Immature natural killer cell (primary cell): ENCODE data around the gene FBXW12. TPM values are rescaled to one million over a fixed set of nuclear protein-coding genes. Genes with fewer than 3 reads are reported as not detected.

Source experiments
- DNase-seq, 3 donors: peaks; one replicate each; pipeline ENCODE4 v3.0.0; 2022; ENCODE audit warnings: mixed read lengths in 1 of 3
- H3K27ac Mint-ChIP-seq, 6 donors: one replicate each; pipeline ENCODE4 v1.8.0; 2020; ENCODE audit warnings: mixed read lengths in 6 of 6, mild to moderate bottlenecking in 5 of 6, inconsistent platforms in 4 of 6, moderate library complexity in 3 of 6
- H3K27me3 Mint-ChIP-seq, 3 donors: one replicate each; pipeline ENCODE4 v1.8.0; 2020 to 2021; ENCODE audit warnings: low read depth in 3 of 3, mild to moderate bottlenecking in 3 of 3, mixed read lengths in 3 of 3, moderate library complexity in 3 of 3, inconsistent platforms in 1 of 3
- H3K36me3 Mint-ChIP-seq, 3 donors: one replicate each; pipeline ENCODE4 v1.8.0; 2020; ENCODE audit warnings: mixed read lengths in 3 of 3, inconsistent platforms in 2 of 3, mild to moderate bottlenecking in 2 of 3
- H3K4me1 Mint-ChIP-seq, 2 donors: one replicate each; pipeline ENCODE4 v1.8.0; 2020; ENCODE audit warnings: inconsistent platforms in 2 of 2, mild to moderate bottlenecking in 2 of 2, mixed read lengths in 2 of 2, moderate library complexity in 1 of 2
- H3K4me3 Mint-ChIP-seq, 5 donors: one replicate each; pipeline ENCODE4 v1.8.0; 2020; ENCODE audit warnings: mild to moderate bottlenecking in 5 of 5, mixed read lengths in 5 of 5, inconsistent platforms in 3 of 5, moderate library complexity in 3 of 5
- H3K9me3 Mint-ChIP-seq, 6 donors: one replicate each; pipeline ENCODE4 v1.8.0; 2020; ENCODE audit warnings: mild to moderate bottlenecking in 6 of 6, mixed read lengths in 6 of 6, inconsistent platforms in 4 of 6, moderate library complexity in 3 of 6
- polyA plus RNA-seq, 3 donors: library from polyadenylated mRNA; unstranded; fragments of 300-500 nt; fragmentation: Illumina TruSeq; gene quantifications; one replicate each; pipeline ENCODE4 v1.2.3, GENCODE V29; 2021

Gene FBXW12
- polyA plus RNA-seq, 3 donors from 2014 or later, result not detected

DNA sequence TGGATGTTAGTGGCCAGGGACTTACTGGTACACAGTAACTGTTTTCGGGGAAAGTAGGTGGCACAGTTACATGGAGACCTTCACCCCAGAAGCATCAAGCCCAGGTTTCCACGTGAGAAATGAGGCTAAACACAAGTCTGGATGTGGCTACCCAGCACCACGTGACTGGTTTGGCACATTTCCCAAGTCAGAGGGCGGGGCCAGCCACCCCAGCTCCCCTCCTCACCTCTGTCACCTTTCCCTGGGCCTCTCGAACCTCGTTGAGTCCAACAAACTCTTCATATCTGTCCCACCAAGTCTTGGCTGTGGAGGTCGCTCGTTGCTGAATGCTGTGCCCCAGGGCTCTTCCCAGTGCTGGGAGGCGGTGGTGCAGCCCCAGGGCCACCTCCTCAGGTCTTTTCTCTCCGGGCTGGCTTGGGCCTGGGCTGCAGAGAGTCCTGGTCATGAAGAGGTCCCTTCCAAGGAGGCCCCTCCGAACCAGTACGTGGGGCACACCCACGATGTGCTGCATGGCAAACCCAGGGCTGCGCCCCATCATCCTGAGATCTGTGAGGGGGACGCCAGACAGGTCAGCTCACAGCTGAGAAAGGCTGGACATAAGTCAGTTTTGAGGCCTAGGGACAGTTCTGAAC lies 62.7 kb downstream of the FBXW12 start:
- H3K36me3 Mint-ChIP-seq, result peaks cover 0 to 7% (median 0%) of the 10 kb centered on the region in 3 donors
- H3K4me3 Mint-ChIP-seq, result no peak overlapping the region
- peak overlapping the region in 2 of 6 donors; percentile 18 to 58 for H3K27ac Mint-ChIP-seq
- no peak for DNase-seq
- peaks cover 26 to 38% of the 10 kb centered on the region in 2 donors for H3K4me1 Mint-ChIP-seq
- peaks cover 0 to 1% (median under 1%) of the 10 kb centered on the region in 3 donors for H3K27me3 Mint-ChIP-seq
- no peaks in the 10 kb centered on the region for H3K9me3 Mint-ChIP-seq

DNA sequence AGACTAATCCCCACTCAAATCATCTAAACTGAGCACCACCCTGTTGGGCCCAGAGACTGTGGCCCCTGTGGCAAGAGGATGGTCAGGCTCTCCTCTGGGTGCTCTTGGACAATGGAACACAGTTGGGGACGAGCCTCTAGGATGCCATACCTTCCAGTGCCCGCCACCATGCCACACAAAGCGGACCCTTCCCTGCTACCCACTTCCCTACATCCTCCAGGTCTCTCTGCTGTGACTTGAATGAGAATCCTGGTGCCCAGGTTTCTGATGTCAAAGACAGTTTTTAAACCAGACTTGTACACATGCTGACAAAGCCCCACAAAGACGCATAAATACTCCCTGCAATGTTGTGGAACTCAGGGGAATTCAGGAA lies 63.2 kb downstream of the FBXW12 start:
- peak overlapping the region in 2 of 6 donors; percentile 42 to 60 for H3K27ac Mint-ChIP-seq
- no peak for DNase-seq
- H3K9me3 Mint-ChIP-seq, result no peaks in the 10 kb centered on the region
- H3K4me3 Mint-ChIP-seq, result no peak overlapping the region
- H3K36me3 Mint-ChIP-seq, result peaks cover 0 to 7% (median 0%) of the 10 kb centered on the region in 3 donors
- peaks cover 0 to 6% (median 5%) of the 10 kb centered on the region in 3 donors for H3K27me3 Mint-ChIP-seq
- peaks cover 31 to 38% of the 10 kb centered on the region in 2 donors for H3K4me1 Mint-ChIP-seq

DNA sequence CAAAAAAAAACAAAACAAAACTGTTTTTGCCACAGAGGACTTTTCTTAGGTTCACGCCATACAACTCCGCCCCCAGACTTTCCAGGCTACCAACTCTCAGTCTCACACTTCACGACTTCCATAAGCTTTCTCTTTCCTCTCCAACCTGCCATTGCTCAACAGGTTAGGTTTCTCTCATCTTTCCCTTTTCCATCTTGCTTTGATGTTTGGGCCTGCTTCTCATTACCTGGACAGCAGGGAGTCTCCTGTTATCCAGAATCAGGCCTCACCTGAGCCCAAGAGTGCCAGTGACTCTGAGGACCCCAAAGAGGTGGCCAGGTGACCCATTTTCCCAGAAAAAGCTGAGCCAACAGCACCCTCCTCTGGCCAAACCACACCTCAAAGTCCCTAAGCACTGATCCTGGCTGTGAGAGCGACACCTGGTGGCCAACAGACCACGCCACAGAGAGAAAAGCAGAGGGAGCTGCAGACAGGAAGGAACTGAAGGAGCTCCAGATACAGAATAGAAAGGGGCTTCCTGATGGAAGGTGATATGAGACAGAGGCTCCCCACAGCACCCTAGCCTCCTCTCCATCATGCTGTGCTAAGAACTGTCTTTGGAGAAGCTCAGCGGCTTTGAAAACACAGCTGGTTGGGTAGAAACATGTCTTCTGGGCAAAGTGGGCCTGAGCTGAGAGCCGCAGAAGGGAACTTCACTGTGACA lies 63.9 kb downstream of the FBXW12 start:
- Mint-ChIP-seq H3K4me3 (no peak overlapping the region), H3K36me3 (peaks cover 0 to 7% (median 0%) of the 10 kb centered on the region in 3 donors), H3K4me1 (peaks cover 38 to 40% of the 10 kb centered on the region in 2 donors), H3K9me3 (no peaks in the 10 kb centered on the region), H3K27me3 (peaks cover 4 to 7% (median 6%) of the 10 kb centered on the region in 3 donors), H3K27ac (no peak overlapping the region)
- peak; percentile 79 to 81 (median 79) for DNase-seq

DNA sequence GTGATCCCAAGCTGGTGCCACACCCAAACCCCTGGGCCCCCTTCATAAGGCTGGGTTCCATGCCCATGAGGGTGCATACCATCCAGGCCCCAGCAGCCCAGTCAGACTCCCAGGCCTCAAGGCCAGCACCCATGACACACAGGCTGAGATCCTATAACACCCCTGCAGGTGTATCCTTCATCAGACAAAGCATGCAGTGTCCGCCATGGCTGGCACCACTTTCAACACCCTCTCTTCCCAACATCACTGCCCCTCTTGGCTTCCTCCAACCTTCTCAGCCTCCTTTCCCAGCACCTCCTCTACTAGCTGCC lies 64.4 kb downstream of the FBXW12 start:
- Mint-ChIP-seq H3K36me3 (peaks cover 0 to 8% (median 0%) of the 10 kb centered on the region in 3 donors), H3K4me3 (no peak overlapping the region), H3K27me3 (peaks cover 5 to 7% (median 6%) of the 10 kb centered on the region in 3 donors), H3K27ac (no peak overlapping the region), H3K9me3 (no peaks in the 10 kb centered on the region), H3K4me1 (peaks cover 43% of the 10 kb centered on the region in 2 donors)
- DNase-seq, result no peak

DNA sequence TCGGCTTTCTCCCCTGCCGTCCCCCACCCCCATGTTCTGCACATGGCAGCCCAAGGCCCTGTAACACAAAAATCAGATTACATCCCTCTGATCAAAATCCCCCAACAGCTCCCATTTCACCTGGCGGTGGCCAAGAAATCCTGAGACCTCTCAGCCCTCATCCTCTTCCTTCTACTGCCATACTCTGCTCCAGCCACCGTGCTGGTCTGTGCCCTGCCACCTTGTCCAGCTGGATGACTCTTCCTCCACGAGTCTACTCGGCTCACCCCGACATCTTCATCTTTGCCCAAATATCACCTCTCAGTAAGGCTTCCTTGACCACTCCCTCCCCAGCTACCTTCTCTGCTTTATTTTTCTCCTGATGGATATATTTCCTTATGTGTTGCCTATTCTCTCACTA lies 64.8 kb downstream of the FBXW12 start:
- Mint-ChIP-seq H3K27ac (no peak overlapping the region), H3K4me1 (peaks cover 47 to 48% of the 10 kb centered on the region in 2 donors), H3K9me3 (no peaks in the 10 kb centered on the region), H3K36me3 (peaks cover 0 to 9% (median 0%) of the 10 kb centered on the region in 3 donors), H3K27me3 (peaks cover 5 to 10% (median 6%) of the 10 kb centered on the region in 3 donors), H3K4me3 (no peak overlapping the region)
- DNase-seq, result no peak

DNA sequence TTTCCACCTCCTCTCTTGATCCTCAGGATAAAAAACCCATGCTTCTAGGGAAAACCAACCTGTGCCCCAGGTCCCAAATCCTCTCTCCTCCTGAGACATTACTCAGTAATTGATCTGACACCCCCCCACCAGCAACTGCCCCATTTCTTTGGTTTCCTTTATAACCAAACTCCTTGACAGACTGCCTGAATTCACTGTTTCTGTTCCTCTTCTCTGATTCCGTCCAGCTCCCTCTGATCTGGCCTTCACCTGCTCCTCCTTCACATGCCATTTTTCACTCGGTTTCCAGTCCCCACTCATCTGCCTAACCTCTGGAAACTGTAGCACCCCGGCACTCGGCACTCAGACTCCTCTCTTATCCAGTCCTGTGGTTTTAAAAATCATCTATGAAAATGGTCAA lies 65.8 kb downstream of the FBXW12 start:
- Mint-ChIP-seq H3K9me3 (no peaks in the 10 kb centered on the region), H3K27me3 (peaks cover 5 to 10% (median 6%) of the 10 kb centered on the region in 3 donors), H3K4me3 (no peak overlapping the region), H3K4me1 (peaks cover 49 to 51% of the 10 kb centered on the region in 2 donors), H3K27ac (peak overlapping the region in 4 of 6 donors; percentile 3 to 100 (median 100)), H3K36me3 (peaks cover 0 to 8% (median 4%) of the 10 kb centered on the region in 3 donors)
- DNase-seq, result no peak

DNA sequence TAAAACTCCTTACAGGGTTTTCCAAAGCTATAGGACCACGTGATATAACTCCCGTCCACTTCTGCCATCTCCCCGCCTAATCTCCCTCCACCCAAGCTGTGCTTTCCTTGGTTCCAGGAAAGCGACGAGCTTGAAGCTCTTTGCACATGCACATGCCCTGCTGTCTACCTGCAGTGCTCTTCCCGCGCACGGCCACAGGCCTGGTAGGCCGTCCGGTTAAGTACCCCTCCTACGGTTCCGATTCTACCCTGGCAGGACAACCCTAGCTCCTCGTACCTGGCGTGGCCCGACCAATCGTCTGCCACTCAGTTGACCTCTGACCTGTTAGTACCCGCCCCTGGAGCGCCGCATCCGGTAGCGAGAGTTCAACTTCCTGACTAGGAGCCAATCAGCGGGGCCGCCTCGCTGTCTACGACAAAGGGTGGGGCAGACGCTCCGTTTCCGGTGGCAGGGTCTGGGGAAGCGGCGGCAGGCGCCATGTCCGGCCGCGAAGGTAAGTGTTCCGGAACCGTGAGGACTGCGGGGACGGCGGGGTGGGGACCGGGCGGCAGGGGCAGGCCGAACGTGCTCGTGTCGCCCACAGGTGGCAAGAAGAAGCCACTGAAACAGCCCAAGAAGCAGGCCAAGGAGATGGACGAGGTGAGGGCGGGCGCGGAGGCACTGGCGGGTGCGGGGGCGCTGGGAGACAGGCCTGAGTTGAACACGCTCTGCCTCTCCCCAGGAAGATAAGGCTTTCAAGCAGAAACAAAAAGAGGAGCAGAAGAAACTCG lies 68.0 kb downstream of the FBXW12 start, which contains the start of the genes CCDC51 and TMA7:
Gene CCDC51, minus strand, starts transcription at position 300 of the 770 bp plus-strand sequence. CDS start 4,991 bp downstream, outside the sequence.
Gene TMA7, plus strand, starts transcription at position 438 of the 770 bp plus-strand sequence. Its CDS starts 40 bp downstream, at position 478.
- Mint-ChIP-seq H3K36me3 (peaks cover 0 to 14% (median 4%) of the 10 kb centered on the region in 3 donors), H3K4me3 (peak within 1 kb of the TSS; percentile 93 to 100 (median 96)), H3K27me3 (peaks cover 5 to 12% (median 6%) of the 10 kb centered on the region in 3 donors), H3K4me1 (peaks cover 43 to 44% of the 10 kb centered on the region in 2 donors), H3K27ac (peak within 1 kb of the TSS in 4 of 6 donors; percentile 99 to 100 (median 100)), H3K9me3 (no peaks in the 10 kb centered on the region)
- peak; percentile 97 to 98 (median 98) for DNase-seq

DNA sequence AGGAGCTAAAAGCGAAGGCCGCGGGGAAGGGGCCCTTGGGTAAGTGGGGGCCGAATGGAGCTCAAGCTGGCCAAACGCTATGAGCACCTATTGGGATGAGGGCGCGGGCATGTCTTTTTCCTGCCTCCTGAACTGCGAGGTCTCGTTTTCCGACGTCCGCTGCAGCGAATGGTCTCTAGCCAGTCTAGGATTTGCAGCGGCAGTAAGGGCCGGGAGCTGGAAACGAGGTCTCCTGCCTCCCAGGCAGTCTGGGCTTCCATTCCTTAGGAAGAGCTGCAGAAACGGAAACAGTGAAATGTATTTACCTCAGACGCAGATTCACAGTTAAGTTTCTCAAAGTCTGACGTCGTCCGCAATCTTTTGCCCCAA lies 68.6 kb downstream of the FBXW12 start:
- peaks cover 0 to 14% (median 4%) of the 10 kb centered on the region in 3 donors for H3K36me3 Mint-ChIP-seq
- H3K9me3 Mint-ChIP-seq, result no peaks in the 10 kb centered on the region
- peaks cover 44 to 45% of the 10 kb centered on the region in 2 donors for H3K4me1 Mint-ChIP-seq
- H3K27me3 Mint-ChIP-seq, result peaks cover 6 to 13% (median 7%) of the 10 kb centered on the region in 3 donors
- peak overlapping the region in 4 of 6 donors; percentile 99 to 100 (median 100) for H3K27ac Mint-ChIP-seq
- peak overlapping the region; percentile 93 to 100 (median 96) for H3K4me3 Mint-ChIP-seq
- DNase-seq, result peak in 1 of 3 donors; percentile 23

DNA sequence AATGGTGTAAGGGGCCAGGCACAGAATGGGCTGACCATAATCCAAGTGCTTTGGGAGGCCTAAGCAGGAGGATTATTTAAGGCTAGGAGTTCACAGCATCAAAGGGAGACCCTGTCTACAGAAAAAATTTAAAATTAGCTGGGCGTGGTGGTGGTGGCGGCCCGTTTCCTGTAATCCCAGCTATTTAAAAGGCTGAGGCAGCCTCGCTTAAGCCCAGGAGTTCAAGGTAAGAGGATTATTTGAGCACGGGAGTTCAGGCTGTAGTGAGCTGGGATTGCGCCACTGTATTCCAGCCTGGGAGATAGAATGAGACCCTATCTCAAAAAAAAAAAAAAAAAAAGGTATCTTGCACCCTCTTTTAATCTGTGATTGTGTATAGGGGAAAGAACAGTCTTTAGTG lies 69.9 kb downstream of the FBXW12 start:
- Mint-ChIP-seq H3K4me3 (peak overlapping the region; percentile 93 to 100 (median 96)), H3K4me1 (peaks cover 53 to 55% of the 10 kb centered on the region in 2 donors), H3K27ac (peak overlapping the region in 4 of 6 donors; percentile 99 to 100 (median 100))

More for the DNA sequence above, 69.9 kb downstream of the FBXW12 start:
- H3K36me3 Mint-ChIP-seq, result peaks cover 0 to 14% (median 4%) of the 10 kb centered on the region in 3 donors
- peaks cover 6 to 13% (median 12%) of the 10 kb centered on the region in 3 donors for H3K27me3 Mint-ChIP-seq
- no peak for DNase-seq
- peaks cover 0 to 2% (median 0%) of the 10 kb centered on the region in 6 donors for H3K9me3 Mint-ChIP-seq

Other genes with a start within 250 kb of the FBXW12 start
- under 1 TPM in 2 of 3 donors, not detected in 1; 0.16 to 0.20 TPM for gene CDC25A, start 183.8 kb upstream of the FBXW12 start, polyA plus RNA-seq
- not detected for gene CAMP, start 148.7 kb upstream of the FBXW12 start, polyA plus RNA-seq
- 1 to 10 TPM; 3.1 to 4.8 (median 4.6) TPM for gene ZNF589, start 131.1 kb upstream of the FBXW12 start, polyA plus RNA-seq
- 10 to 100 TPM; 41.9 to 75.1 (median 64.0) TPM for gene NME6, start 70.9 kb upstream of the FBXW12 start, polyA plus RNA-seq
- gene SPINK8, start 38.6 kb upstream of the FBXW12 start, polyA plus RNA-seq, result not detected
- gene PLXNB1, start 57.9 kb downstream of the FBXW12 start, polyA plus RNA-seq, result under 1 TPM in 2 of 3 donors, not detected in 1; 0.11 to 0.19 TPM
- gene CCDC51, start 67.9 kb downstream of the FBXW12 start, polyA plus RNA-seq, result 10 to 100 TPM; 10.2 to 16.3 (median 10.6) TPM
- gene TMA7, start 68.0 kb downstream of the FBXW12 start, polyA plus RNA-seq, result 1,000 to 10,000 TPM in 1 of 3 donors, 100 to 1,000 TPM in 2; 593 to 1,259 (median 677) TPM
- gene ATRIP, start 74.5 kb downstream of the FBXW12 start, polyA plus RNA-seq, result 10 to 100 TPM in 1 of 3 donors, 1 to 10 TPM in 2; 6.4 to 12.6 (median 6.6) TPM
- 100 to 1,000 TPM; 351 to 618 (median 505) TPM for gene SHISA5, start 132.0 kb downstream of the FBXW12 start, polyA plus RNA-seq
- gene PFKFB4, start 184.6 kb downstream of the FBXW12 start, polyA plus RNA-seq, result under 1 TPM in 2 of 3 donors, not detected in 1; 0.17 to 0.78 TPM
- not detected for gene UCN2, start 191.6 kb downstream of the FBXW12 start, polyA plus RNA-seq
- not detected for gene COL7A1, start 223.1 kb downstream of the FBXW12 start, polyA plus RNA-seq
- gene UQCRC1, start 237.4 kb downstream of the FBXW12 start, polyA plus RNA-seq, result 100 to 1,000 TPM; 189 to 544 (median 231) TPM
- not detected for gene TMEM89, start 249.6 kb downstream of the FBXW12 start, polyA plus RNA-seq